NCI-H1694 (cell line): ENCODE results near the gene PDXK.

Experiments used
- DNase-seq: peaks from one replicate; lab custom pipeline; 2025; lab: John Stamatoyannopoulos, UW

Gene PDXK

GRCh38 chr21:43743947-43744346 lies 25.0 kb downstream of the PDXK start:
- no peak for DNase-seq

DNA sequence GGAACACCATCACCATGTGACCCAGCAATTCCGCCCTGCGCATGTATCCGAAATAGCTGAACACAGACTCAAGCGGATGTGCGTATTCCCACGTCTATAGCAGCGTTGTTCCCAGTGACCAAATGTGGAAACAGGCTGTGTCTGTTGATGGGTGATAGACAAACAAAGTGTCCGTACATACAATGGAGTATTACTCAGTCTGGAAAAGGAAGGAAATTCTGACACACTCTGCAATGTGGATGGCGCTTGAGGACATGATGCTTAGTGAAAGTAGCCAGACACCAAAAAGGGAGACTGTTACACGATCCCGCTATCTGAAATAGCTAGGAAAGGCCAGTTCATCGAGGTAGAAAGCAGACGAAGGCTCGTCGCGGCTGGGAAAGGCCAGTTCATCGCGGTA lies 25.8 kb downstream of the PDXK start:
- DNase-seq: no peak

DNA sequence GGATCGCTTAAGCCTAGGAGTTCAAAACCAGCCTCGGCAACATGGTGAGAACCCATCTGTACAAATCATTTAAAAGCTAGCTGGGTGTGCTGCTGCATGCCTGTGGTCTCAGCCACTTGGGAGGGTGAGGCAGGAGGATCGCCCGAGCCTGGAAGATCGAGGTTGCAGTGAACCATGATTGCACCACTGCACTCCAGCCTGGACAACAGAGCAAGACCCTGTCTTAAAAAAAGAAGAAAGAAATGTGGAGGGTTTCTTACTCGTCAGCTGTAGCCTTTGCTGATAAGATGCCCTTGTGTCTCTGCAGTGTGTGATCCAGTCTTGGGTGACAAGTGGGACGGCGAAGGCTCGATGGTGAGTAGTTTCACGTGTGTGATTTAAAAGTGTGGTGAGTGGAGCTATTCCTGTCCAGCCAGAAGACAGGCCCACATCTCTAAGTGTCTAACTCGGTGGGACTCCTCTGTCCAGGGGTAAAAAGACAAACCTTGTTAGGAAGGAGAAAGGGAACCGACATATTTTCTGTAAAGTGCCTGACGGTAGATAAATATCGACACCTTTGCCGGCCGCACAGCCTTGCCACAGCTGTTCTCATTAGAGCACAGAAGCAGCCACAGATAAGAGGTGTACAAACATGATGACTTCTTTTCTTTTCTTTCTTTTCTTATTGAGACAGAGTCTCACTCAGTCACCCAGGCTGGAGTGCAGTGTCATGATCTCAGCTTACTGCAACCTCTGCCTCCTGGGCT lies 27.0 kb downstream of the PDXK start:
- DNase-seq: no peak

DNA sequence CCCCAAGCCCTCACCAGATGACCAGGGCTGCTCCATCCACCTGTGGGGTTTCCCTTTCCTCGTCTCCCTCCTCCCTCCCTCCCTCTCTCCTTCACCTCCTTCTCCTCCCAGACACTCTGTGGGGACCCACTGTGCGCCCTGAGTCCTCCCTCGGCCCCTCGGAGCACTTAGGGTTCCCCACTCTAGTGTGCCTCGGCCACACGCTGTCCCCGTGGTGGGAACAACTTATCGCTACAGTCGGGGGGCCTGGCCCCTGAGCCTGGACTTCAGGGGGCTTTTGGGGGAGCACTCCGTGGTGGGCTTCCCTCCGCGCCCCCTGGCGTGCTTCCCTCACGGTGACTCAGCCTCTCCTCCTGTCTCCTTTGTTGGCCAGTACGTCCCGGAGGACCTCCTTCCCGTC lies 29.7 kb downstream of the PDXK start:
- no peak for DNase-seq

- DNase-seq: no peak
Observed at GRCh38 chr21:43749651-43750262, 30.8 kb downstream of the PDXK start.

DNA sequence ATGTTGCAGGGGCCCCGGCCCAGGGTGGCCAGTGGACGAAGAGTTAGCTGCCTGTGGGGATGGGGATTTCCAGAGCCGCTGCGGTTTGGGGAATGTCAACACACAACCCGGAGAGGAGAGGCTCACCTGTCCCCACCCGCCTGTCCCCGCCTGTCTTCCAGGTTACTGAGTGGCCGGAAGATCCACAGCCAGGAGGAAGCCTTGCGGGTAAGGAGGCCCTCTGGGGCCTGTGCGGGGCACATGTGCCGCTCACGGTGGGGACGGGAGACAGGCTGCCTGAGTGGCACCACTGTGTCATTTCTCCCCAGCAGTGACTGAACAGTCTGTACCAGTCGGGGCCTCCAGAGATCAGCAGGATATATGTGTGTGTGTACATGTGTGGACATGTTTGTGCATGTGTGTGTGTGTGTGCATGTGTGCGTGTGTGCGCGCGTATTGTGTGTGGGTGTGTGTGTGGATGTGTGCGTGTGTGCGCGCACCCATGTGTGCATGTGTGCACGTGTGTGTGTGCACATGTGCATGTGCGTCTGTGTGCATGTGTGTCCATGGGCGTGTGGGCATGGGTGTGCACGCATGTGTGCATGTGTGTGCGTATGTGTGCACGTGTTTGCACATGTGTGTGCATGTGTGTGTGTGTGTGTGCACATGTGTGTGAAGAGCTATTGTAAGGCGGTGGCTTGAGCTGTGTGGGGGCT lies 31.6 kb downstream of the PDXK start:
- no peak for DNase-seq

DNA sequence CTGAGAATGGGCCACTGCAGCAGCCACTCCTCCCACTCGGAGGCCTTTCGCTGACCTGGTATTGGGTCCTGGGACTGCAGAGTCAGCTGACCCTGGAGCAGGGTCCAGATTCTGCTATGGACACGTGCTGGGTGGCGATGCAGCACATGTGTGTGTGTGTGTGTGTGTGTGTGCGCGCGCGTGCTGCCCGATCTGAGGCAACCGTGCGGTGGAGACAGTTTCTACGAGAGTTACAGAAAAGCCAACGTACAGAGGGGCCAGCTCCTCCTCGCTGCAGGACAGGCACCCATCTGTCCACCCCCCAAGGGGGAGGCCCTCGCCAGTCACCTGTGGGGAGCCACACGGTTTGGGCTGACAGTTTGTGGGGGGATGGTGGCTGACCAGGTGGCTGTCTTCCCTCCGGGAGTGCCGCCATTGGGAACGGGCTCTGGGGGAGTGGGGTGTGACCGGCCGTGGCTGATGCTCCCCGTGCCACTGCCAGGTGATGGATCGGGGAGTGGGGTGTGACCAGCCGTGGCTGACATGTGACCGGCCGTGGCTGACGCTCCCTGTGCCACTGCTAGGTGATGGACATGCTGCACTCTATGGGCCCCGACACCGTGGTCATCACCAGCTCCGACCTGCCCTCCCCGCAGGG lies 33.1 kb downstream of the PDXK start:
- no peak for DNase-seq

- DNase-seq: no peak
Observed at GRCh38 chr21:43752758-43753438, 34.0 kb downstream of the PDXK start.

DNA sequence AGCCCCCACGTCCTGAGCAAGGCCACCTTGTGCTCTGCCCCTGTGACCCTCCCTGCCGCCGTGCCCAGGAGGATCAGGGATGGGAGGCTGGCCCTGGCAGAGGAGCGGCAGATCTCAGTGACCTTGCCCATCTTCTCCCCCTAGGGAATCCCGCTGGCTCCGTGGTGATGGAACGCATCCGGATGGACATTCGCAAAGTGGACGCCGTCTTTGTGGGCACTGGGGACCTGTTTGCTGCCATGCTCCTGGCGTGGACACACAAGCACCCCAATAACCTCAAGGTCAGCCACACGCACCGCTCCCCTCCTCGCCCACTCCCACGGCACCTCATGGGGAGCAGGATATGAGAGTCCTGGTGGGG lies 34.5 kb downstream of the PDXK start:
- DNase-seq: no peak

GRCh38 chr21:43754948-43755781 lies 36.2 kb downstream of the PDXK start:
- DNase-seq: no peak

- DNase-seq: no peak
Observed at GRCh38 chr21:43755820-43756594, 37.1 kb downstream of the PDXK start.

GRCh38 chr21:43757601-43758000 lies 38.7 kb downstream of the PDXK start:
- DNase-seq: no peak

- no peak for DNase-seq
Observed at GRCh38 chr21:43758111-43758641, 39.2 kb downstream of the PDXK start.

GRCh38 chr21:43758811-43759210 lies 39.9 kb downstream of the PDXK start:
- DNase-seq: no peak

- DNase-seq: no peak
Observed at GRCh38 chr21:43759651-43760050, 40.7 kb downstream of the PDXK start.

DNA sequence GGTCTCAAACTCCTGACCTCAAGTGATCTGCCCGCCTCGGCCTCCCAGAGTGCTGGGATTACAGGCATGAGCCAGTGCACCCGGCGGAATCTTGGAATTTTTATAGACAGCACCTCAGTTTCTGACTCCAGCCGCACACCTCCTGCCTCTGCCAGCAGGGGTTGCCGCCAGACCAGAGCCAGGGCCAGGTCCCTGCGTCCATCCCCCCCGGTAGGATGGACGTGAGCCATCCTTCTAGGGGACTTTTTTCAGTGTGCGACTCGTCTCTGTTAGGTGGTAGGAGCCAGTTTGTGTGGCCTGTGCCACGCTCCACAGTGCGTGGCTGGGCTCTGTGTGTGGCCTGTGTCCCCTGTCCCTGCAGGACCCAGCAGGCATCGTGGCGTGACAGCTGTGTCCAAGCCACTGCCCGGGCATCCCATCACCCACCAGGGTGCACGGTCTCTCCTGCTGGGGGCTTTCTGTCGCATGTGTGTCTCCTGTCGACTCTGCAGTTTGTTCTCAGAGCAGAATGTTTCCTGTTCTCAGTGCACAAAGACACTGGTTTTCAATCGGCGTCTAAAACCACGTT lies 41.5 kb downstream of the PDXK start:
- DNase-seq: no peak

DNA sequence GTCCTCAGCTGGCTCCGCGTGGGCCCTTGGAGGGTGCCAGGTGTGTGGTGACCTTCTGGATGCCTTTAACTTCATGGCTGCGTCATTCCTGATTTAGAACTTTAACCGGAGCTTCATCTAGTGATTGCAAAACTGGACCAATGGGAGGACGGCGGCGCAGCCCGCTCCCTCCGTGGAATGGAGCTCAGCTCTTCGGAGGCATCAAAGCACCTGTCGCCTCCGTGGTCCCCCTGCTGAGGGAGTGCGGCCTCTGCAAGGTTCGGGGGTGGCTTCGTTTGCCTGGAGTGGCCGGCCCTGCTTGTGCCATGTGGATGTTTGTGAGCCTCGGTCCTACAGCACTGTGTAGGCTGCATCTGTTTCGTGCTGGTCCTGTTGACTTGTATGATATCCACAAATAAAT lies 43.0 kb downstream of the PDXK start:
- no peak for DNase-seq

DNA sequence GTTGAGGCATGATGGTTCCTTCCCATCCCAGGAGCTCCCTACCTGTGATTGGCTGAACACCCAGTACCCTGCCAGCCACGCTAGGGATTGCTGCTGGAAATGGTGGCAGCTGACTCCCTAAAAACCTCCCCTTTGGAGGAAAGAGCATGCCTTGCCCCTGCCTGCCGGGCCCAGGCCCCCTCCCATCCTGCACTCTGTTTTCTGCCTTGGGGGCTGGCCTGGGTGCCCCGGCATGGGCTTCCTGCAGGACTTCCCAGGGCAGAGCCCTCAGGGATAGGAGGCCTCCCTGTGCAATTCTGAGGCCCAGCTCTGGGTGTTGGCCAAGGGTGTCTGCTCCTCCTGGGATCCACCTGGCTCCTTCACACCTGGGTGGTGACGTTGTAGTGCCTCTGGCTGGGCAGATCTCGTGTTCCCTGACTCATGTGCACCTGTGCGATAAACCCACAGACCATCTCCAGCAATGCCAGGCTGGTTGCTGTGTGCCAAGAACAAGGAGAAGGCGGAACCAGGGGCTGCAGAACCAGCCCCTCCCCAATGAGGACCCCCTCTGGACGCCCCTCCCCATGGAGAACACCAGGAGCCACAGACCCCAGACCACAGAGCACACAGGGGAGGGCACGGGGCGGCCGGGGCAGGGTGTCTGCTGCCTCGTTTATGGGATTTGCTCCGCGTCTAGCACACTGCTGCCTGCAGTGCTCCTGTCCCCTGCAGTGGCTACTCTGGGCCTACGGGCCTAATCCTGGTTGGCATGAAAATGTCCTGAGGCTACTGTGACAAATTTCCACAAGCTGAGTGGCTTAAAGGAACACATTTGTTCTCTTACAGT lies 43.6 kb downstream of the PDXK start:
- DNase-seq: no peak

- no peak for DNase-seq
Observed at GRCh38 chr21:43763901-43764523, 45.1 kb downstream of the PDXK start.
